ENCODE measurements around the gene NHLH1. TPM values are rescaled to one million over a fixed set of nuclear protein-coding genes. Genes with fewer than 3 reads are reported as not detected.

NHLH1 gene
- total and polyA plus RNA-seq, 5 donors from 2014 or later, result 0.06 TPM; not detected in 4

GRCh38 chr1:160402001-160402795 lies 35.3 kb downstream of the NHLH1 start:
- Histone ChIP-seq H3K36me3 (ENCODE audit: control insufficient read depth, insufficient read depth, low read length) (no peaks in the 10 kb centered on the region), H3K4me3 (ENCODE audit: low read depth, low read length) (no peak overlapping the region), H3K27ac (ENCODE audit: insufficient read depth, low read length, poor library complexity, severe bottlenecking) (no peak overlapping the region), H3K27me3 (ENCODE audit: control insufficient read depth, insufficient read depth, low read length) (peaks cover 23% of the 10 kb centered on the region), H3K4me1 (ENCODE audit: control insufficient read depth, insufficient read depth, low read length, poor library complexity, severe bottlenecking) (peaks cover 9% of the 10 kb centered on the region), H3K9me3 (ENCODE audit: control insufficient read depth in 2 of 2, low read length in 2 of 2) (no peaks in the 10 kb centered on the region)
- Mint-ChIP-seq H3K27me3 (peaks cover 58% of the 10 kb centered on the region), H3K27ac (peak overlapping the region in 1 of 3 donors; percentile 1), H3K4me3 (peak overlapping the region in 1 of 4 donors; percentile 5), H3K36me3 (no peaks in the 10 kb centered on the region), H3K4me1 (peaks cover 0 to 5% (median 0%) of the 10 kb centered on the region in 4 donors), H3K9me3 (peaks cover 0 to 1% (median 0%) of the 10 kb centered on the region in 7 donors)
- DNase-seq, result no peak
- no peak for ATAC-seq (ENCODE audit: low read depth in 2 of 2)

- peaks cover 49% of the 10 kb centered on the region for H3K27me3 Mint-ChIP-seq
- H3K4me3 ChIP-seq (ENCODE audit: low read depth, low read length), result no peak overlapping the region
- no peak for DNase-seq
- H3K9me3 ChIP-seq (ENCODE audit: control insufficient read depth in 2 of 2, low read length in 2 of 2), result no peaks in the 10 kb centered on the region
- peaks cover 0 to 1% (median 0%) of the 10 kb centered on the region in 7 donors for H3K9me3 Mint-ChIP-seq
- H3K36me3 ChIP-seq (ENCODE audit: control insufficient read depth, insufficient read depth, low read length), result no peaks in the 10 kb centered on the region
- peak overlapping the region in 1 of 4 donors; percentile 10 for H3K4me3 Mint-ChIP-seq
- ATAC-seq (ENCODE audit: low read depth in 2 of 2), result no peak
- peak overlapping the region in 1 of 3 donors; percentile 54 for H3K27ac Mint-ChIP-seq
- peaks cover 9% of the 10 kb centered on the region for H3K4me1 ChIP-seq (ENCODE audit: control insufficient read depth, insufficient read depth, low read length, poor library complexity, severe bottlenecking)
- H3K27me3 ChIP-seq (ENCODE audit: control insufficient read depth, insufficient read depth, low read length), result peaks cover 23% of the 10 kb centered on the region
- no peak overlapping the region for H3K27ac ChIP-seq (ENCODE audit: insufficient read depth, low read length, poor library complexity, severe bottlenecking)
- H3K4me1 Mint-ChIP-seq, result peaks cover 0 to 5% (median 0%) of the 10 kb centered on the region in 4 donors
- H3K36me3 Mint-ChIP-seq, result no peaks in the 10 kb centered on the region
These were observed 36.4 kb downstream of the NHLH1 start for GRCh38 chr1:160403244-160403643.

- peaks cover 0 to 5% (median 0%) of the 10 kb centered on the region in 4 donors for H3K4me1 Mint-ChIP-seq
- no peak for DNase-seq
- no peaks in the 10 kb centered on the region for H3K36me3 ChIP-seq (ENCODE audit: control insufficient read depth, insufficient read depth, low read length)
- no peak overlapping the region for H3K4me3 Mint-ChIP-seq
- no peak overlapping the region for H3K27ac Mint-ChIP-seq
- peaks cover 23% of the 10 kb centered on the region for H3K27me3 ChIP-seq (ENCODE audit: control insufficient read depth, insufficient read depth, low read length)
- H3K4me3 ChIP-seq (ENCODE audit: low read depth, low read length), result no peak overlapping the region
- no peaks in the 10 kb centered on the region for H3K9me3 ChIP-seq (ENCODE audit: control insufficient read depth in 2 of 2, low read length in 2 of 2)
- peaks cover 0 to 1% (median 0%) of the 10 kb centered on the region in 7 donors for H3K9me3 Mint-ChIP-seq
- H3K36me3 Mint-ChIP-seq, result no peaks in the 10 kb centered on the region
- ATAC-seq (ENCODE audit: low read depth in 2 of 2), result no peak
- H3K27me3 Mint-ChIP-seq, result peaks cover 41% of the 10 kb centered on the region
- H3K4me1 ChIP-seq (ENCODE audit: control insufficient read depth, insufficient read depth, low read length, poor library complexity, severe bottlenecking), result peaks cover 9% of the 10 kb centered on the region
- H3K27ac ChIP-seq (ENCODE audit: insufficient read depth, low read length, poor library complexity, severe bottlenecking), result no peak overlapping the region
These were observed 37.2 kb downstream of the NHLH1 start for GRCh38 chr1:160404094-160404493.

GRCh38 chr1:160405331-160405877 lies 38.5 kb downstream of the NHLH1 start:
- H3K4me1 ChIP-seq (ENCODE audit: control insufficient read depth, insufficient read depth, low read length, poor library complexity, severe bottlenecking), result peaks cover 9% of the 10 kb centered on the region
- H3K27me3 ChIP-seq (ENCODE audit: control insufficient read depth, insufficient read depth, low read length), result peaks cover 20% of the 10 kb centered on the region
- H3K36me3 ChIP-seq (ENCODE audit: control insufficient read depth, insufficient read depth, low read length), result no peaks in the 10 kb centered on the region
- Mint-ChIP-seq H3K4me3 (no peak overlapping the region), H3K27ac (no peak overlapping the region), H3K36me3 (no peaks in the 10 kb centered on the region), H3K4me1 (peaks cover 0 to 5% (median 0%) of the 10 kb centered on the region in 4 donors), H3K9me3 (peaks cover 0 to 1% (median 0%) of the 10 kb centered on the region in 7 donors), H3K27me3 (peaks cover 33% of the 10 kb centered on the region)
- no peak overlapping the region for H3K27ac ChIP-seq (ENCODE audit: insufficient read depth, low read length, poor library complexity, severe bottlenecking)
- ATAC-seq (ENCODE audit: low read depth in 2 of 2) (no peak), DNase-seq (no peak)
- H3K9me3 ChIP-seq (ENCODE audit: control insufficient read depth in 2 of 2, low read length in 2 of 2), result no peaks in the 10 kb centered on the region
- H3K4me3 ChIP-seq (ENCODE audit: low read depth, low read length), result no peak overlapping the region

GRCh38 chr1:160406131-160406968 lies 39.5 kb downstream of the NHLH1 start:
- H3K4me3 ChIP-seq (ENCODE audit: low read depth, low read length), result no peak overlapping the region
- no peaks in the 10 kb centered on the region for H3K4me1 ChIP-seq (ENCODE audit: control insufficient read depth, insufficient read depth, low read length, poor library complexity, severe bottlenecking)
- Mint-ChIP-seq H3K27ac (peak overlapping the region in 1 of 3 donors; percentile 54), H3K9me3 (peaks cover 0 to 1% (median 0%) of the 10 kb centered on the region in 7 donors), H3K27me3 (peaks cover 29% of the 10 kb centered on the region), H3K4me3 (no peak overlapping the region), H3K4me1 (peaks cover 0 to 2% (median 0%) of the 10 kb centered on the region in 4 donors), H3K36me3 (no peaks in the 10 kb centered on the region)
- H3K27ac ChIP-seq (ENCODE audit: insufficient read depth, low read length, poor library complexity, severe bottlenecking), result no peak overlapping the region
- peaks cover 20% of the 10 kb centered on the region for H3K27me3 ChIP-seq (ENCODE audit: control insufficient read depth, insufficient read depth, low read length)
- no peaks in the 10 kb centered on the region for H3K9me3 ChIP-seq (ENCODE audit: control insufficient read depth in 2 of 2, low read length in 2 of 2)
- ATAC-seq (ENCODE audit: low read depth in 2 of 2) (no peak), DNase-seq (no peak)
- H3K36me3 ChIP-seq (ENCODE audit: control insufficient read depth, insufficient read depth, low read length), result no peaks in the 10 kb centered on the region

- Histone ChIP-seq H3K9me3 (ENCODE audit: control insufficient read depth in 2 of 2, low read length in 2 of 2) (no peaks in the 10 kb centered on the region), H3K27me3 (ENCODE audit: control insufficient read depth, insufficient read depth, low read length) (peaks cover 2% of the 10 kb centered on the region), H3K4me1 (ENCODE audit: control insufficient read depth, insufficient read depth, low read length, poor library complexity, severe bottlenecking) (no peaks in the 10 kb centered on the region), H3K4me3 (ENCODE audit: low read depth, low read length) (no peak overlapping the region), H3K36me3 (ENCODE audit: control insufficient read depth, insufficient read depth, low read length) (no peaks in the 10 kb centered on the region), H3K27ac (ENCODE audit: insufficient read depth, low read length, poor library complexity, severe bottlenecking) (no peak overlapping the region)
- H3K4me1 Mint-ChIP-seq, result no peaks in the 10 kb centered on the region
- H3K9me3 Mint-ChIP-seq, result peaks cover 0 to 2% (median 0%) of the 10 kb centered on the region in 7 donors
- DNase-seq (no peak), ATAC-seq (ENCODE audit: low read depth in 2 of 2) (no peak)
- H3K4me3 Mint-ChIP-seq, result no peak overlapping the region
- H3K27me3 Mint-ChIP-seq, result peaks cover 12% of the 10 kb centered on the region
- H3K36me3 Mint-ChIP-seq, result no peaks in the 10 kb centered on the region
- H3K27ac Mint-ChIP-seq, result no peak overlapping the region
These were observed 41.2 kb downstream of the NHLH1 start for GRCh38 chr1:160407839-160408801.

- no peak overlapping the region for H3K4me3 ChIP-seq (ENCODE audit: low read depth, low read length)
- H3K27me3 Mint-ChIP-seq, result peaks cover 4% of the 10 kb centered on the region
These were observed 42.0 kb downstream of the NHLH1 start for GRCh38 chr1:160408864-160409263.

More at GRCh38 chr1:160408864-160409263, 42.0 kb downstream of the NHLH1 start:
- peaks cover 2% of the 10 kb centered on the region for H3K27me3 ChIP-seq (ENCODE audit: control insufficient read depth, insufficient read depth, low read length)
- Mint-ChIP-seq H3K4me3 (no peak overlapping the region), H3K36me3 (no peaks in the 10 kb centered on the region), H3K27ac (no peak overlapping the region), H3K9me3 (peaks cover 0 to 4% (median 0%) of the 10 kb centered on the region in 7 donors), H3K4me1 (no peaks in the 10 kb centered on the region)
- no peaks in the 10 kb centered on the region for H3K9me3 ChIP-seq (ENCODE audit: control insufficient read depth in 2 of 2, low read length in 2 of 2)
- no peak for ATAC-seq (ENCODE audit: low read depth in 2 of 2)
- H3K27ac ChIP-seq (ENCODE audit: insufficient read depth, low read length, poor library complexity, severe bottlenecking), result no peak overlapping the region
- no peaks in the 10 kb centered on the region for H3K4me1 ChIP-seq (ENCODE audit: control insufficient read depth, insufficient read depth, low read length, poor library complexity, severe bottlenecking)
- no peaks in the 10 kb centered on the region for H3K36me3 ChIP-seq (ENCODE audit: control insufficient read depth, insufficient read depth, low read length)
- no peak for DNase-seq
